DMS153 (cell line): Measurements from ENCODE around the gene MEI1.
"Not testable (repeated sequence)": the region's sequence is repeated elsewhere in the genome, so short reads cannot be mapped to it uniquely, and the experiment has no call there.

ENCODE experiments used
- DNase-seq: peaks from one replicate; lab custom pipeline; 2025; lab: John Stamatoyannopoulos, UW

The MEI1 gene

GRCh38 chr22:41681616-41682015 lies 17.7 kb upstream of the MEI1 start:
- no peak for DNase-seq

DNA sequence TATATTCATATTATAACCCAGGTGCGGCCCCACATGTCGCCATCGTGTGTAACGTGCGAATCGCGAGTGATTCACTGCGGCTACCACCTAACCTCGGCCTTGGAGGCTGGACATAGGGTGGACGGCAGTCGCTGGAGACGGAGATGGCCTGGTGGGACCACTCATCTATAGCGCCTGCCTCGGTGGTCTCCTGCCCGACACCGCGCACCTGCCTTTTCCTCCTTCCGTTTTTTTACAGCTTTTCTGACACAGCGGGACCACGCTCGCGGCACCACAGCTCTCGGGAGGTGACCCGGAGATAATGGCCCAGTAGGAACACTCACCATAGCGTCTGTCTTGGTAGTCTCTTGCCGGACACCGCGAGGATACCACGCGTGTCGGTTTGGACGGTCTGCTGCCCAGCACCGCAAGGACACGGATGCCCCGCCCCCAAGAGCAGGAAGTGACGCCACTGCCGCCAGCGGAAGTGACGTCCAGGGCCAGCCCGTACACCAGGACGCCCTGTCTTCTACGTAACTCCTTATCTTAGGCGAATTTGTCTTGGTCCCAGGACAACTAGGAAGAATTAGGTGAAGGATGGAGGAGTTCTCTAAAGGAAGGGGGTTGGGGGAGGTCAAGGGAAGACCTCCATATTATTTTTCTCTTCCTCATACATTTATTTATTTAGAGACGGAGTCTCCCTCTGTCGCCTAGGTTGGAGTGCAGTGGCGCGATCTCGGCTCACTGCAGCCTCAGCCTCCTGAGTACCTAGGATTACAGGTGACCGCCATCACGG lies 17.1 kb upstream of the MEI1 start:
- peak; percentile 50 for DNase-seq

DNA sequence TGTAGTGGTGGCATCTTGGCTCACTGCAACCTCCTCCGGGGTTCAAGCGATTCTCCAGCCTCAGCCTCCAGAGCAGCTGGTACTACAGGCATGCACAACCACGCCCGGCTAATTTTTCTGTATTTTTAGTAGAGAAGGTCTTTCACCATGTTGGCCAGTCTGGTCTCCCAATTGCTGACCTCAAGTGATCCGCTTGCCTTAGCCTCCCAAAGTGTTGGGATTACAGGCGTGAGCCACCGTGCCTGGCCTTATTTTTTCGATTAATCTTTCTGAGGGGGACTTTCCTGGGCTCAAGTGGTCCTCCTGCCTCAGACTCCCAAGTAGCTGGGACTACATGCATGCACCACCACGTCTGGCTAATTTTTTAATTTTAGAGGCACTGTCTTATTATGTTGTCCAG lies 16.3 kb upstream of the MEI1 start:
- DNase-seq: no peak

DNA sequence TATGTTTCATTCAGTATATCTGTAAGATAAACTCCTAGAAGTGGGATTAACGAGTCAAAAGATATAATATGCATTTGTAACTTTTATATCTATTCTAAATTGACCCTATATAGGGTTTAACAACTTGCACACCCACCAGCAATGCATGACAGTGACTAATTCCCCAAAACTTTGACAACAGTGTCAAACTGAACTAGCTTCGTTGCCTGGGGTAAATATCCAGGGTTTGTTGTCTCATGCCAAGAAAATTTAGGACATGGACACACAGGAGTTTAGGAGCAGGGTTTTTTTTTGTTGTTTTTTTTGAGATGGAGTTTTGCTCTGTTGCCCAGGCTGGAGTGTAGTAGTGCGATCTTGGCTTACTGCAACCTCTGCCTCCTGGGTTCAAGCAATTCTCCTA lies 15.7 kb upstream of the MEI1 start:
- DNase-seq: no peak

GRCh38 chr22:41684194-41684593 lies 15.1 kb upstream of the MEI1 start:
- DNase-seq: no peak

GRCh38 chr22:41686890-41687289 lies 12.4 kb upstream of the MEI1 start:
- DNase-seq: not testable (repeated sequence)

DNA sequence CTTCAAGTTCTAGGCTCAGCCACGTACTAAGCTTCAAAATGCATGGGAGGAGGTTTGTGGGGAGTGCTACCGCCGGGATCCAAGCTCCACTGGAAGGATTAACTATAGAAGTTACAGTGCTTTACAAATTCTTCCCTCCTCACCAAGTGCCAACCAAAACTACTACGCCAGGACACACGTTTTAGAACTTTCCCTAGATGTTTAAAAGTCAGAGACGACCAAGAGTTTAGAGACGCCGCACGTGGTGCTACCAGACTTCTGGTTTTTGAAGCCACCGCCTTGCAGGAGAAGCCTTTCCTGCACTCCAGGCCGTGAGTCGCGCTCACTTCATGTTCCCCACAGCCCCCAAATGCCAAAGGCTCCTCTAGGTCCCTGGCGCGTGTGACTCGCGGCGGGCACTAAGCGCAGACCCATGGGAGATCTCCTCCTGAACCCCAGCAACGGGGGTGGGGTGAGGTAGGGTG lies 11.4 kb upstream of the MEI1 start:
- DNase-seq: no peak

DNA sequence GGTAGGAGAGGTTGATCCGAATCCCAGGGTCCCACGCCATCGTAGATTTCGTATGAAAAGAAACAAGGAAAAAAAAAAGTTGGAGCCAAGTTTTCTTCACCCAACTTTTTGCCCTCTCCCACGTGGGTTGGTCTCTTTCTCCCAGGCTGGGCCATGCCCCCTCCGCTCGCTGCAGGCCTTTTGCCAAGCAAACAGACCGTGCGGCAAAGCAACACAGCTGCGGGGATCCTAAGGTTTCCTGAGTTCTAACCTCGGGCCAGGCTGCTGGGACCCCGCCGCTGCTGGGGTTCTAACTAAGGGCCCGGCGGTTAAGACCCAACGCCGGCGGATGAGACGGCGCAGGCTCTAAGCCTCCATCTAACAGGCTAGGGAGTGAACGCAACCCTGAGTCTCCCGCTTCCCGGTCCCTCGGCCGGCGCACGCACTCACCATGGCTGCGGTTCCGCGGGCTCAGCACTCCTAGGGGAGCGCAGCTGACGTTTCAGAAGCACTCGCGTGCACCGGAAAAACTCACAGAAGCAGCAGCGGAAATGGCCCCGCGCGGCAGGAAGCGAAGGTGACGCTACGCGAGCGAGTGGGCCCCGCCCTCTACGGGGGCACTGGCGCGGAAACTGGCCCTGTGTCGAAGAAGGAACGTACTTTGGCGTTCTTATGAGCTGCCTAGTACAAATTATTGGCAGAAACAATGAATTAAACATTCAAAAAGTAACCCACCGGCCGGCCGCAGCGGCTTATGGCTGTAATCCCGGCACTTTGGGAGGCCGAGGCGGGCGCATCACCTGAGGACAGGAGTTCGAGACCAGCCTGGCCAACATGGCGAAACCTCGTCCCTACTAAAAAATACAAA lies 10.7 kb upstream of the MEI1 start, which contains the start of gene SNU13:
SNU13 (minus strand) TSS at position 503 of the 847 bp plus-strand sequence; CDS start at position 432, 71 bp downstream.
- DNase-seq: peak; percentile 81

GRCh38 chr22:41690476-41690875 lies 8.8 kb upstream of the MEI1 start:
- DNase-seq: no peak

- no peak for DNase-seq
Observed at GRCh38 chr22:41695211-41695610, 4.1 kb upstream of the MEI1 start.

DNA sequence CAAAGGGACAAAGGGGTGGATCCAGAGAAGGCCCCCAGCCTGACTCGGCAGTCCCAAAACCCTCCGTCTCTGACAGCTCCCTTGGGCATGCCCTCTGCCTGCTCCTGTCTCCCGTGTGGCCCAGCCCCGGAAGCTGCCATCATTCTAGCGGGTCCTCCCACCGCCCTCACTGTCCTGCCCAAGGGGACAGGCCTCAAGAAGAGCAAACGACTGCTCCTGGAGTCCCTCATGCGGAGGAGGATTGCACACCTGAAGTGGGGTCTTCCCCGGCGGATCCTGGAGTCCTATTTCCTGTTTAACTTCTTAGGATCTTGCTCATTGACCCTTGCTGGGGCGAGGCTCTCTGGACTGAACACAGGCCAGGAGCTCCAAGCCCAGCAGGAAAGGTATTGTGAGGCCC lies 2.6 kb upstream of the MEI1 start:
- no peak for DNase-seq

DNA sequence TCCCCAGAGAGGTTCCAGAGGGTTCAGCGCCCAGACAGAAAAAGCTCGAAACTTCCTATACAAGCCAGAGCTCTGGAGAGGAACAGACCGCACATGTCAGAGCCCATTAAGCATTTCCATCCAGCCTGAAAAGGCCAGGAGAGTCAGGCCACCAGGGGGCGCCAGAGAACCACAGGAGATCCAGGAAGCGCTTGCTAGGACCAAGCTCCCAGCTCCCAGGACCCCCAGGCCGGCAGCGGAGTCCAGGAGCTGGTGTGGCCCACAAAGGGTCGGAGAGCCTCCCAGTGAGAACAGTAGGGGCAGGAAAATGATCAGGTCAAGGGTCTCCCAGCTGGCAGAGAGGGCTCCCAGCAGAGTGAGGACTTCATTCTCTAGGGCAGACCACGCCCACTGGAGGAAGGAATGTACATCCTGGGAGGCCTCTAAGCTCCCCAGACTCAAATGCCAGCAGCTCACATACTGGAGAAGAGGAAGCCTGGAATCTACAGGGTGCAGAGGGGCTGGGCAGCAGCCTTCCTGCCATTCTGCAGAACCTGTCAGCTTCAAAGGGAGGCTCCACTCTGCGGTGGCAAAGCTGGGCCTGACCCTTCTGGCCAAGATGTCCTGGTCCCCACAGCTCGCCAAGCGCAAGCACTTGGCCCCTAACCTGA lies 2.1 kb upstream of the MEI1 start:
- DNase-seq: peak; percentile 80

DNA sequence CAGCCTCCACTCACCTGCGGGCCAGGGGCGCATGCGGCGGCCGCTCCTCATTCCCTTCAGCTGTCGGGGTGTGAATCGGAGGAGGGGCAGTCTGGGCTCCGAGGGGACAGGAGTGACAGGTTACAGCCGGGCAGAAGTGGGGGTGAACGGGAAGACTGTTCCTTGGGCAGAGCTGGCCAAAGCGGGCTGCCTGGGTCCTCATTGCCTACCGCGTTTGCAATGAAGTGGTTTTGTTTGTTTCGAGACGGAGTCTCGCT lies 733 bp downstream of the MEI1 start:
- no peak for DNase-seq

DNA sequence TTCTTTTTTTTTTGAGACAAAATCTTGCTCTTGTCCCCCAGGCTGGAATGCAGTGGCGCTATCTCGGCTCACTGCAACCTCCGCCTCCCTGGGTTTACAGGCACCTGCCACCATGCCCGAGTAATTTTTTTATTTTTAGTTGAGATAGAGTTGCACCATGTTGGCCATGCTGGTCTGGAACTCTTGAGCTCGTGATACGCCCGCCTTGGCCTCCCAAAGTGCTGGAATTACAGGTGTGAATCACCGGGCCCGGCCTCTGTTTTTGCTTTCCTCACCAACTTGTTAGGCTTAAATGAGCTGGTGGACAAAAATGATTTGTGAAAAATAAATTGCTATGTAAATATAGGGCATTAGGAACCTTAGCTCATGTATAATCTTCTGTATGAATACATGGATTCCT lies 3.5 kb downstream of the MEI1 start:
- no peak for DNase-seq

GRCh38 chr22:41709341-41709740 lies 10.0 kb downstream of the MEI1 start:
- DNase-seq: no peak

GRCh38 chr22:41713004-41713403 lies 13.7 kb downstream of the MEI1 start:
- DNase-seq: no peak

GRCh38 chr22:41722496-41722895 lies 23.2 kb downstream of the MEI1 start:
- no peak for DNase-seq

DNA sequence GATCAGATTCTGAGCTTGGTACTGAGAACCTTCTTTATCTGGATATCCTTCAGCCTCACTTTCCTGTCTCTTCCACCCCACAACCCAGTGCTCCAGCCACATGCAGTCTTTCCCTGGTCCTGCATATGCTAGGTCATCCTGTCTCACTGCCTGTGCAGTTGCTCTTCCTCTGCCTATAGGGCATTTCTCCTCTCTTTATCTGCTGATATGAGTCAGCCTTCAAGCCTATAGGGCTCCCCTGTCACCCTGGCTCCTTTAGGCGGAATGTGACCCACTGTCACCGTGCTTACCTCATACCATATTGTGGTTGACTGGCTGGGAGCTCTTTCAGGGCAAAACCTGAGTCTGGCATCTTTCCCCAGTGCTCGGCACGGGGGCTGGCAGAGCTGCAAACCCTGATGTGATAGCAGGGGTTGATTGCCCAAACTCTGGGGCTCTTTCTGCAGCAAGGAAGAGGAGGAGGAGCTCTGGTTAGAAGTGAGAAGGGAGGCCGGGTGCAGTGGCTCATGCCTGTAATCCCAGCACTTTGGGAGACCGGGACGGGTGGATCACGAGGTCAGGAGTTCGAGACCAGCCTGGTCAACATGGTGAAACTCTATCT lies 26.3 kb downstream of the MEI1 start:
- DNase-seq: no peak

- no peak for DNase-seq
Observed at GRCh38 chr22:41731609-41732008, 32.3 kb downstream of the MEI1 start.

DNA sequence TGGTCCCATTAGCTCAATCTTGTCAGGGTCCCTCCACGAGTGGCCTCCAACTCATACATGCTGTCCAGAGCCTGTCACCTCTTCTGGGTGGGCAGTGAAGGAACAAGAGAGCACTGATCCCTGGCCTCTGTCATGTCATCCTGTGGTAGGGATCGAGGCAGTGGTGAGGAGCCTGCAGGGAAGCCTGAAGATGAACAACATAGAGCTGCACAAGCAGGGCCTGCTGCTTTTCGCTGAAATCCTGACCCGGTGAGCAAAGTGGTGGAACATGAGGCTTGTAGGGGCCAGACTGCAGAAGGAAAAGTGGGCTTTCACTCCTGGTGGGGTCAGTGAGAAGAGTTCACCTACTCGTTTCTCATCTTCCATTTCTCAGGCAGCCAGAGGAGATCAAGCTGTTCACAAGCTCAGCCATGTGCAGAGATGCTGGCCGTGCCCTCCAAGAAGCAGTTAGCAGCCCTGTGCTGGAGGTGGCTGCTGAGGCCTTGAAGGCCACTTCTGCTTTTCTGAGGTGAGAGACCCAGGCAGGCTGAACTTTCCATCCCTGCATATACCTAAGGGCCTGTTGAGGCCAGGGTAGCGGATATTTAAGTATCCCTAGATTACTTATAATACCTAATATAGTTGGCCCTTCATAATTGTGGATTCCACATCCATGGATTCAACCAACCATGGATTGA lies 32.9 kb downstream of the MEI1 start:
- DNase-seq: no peak

DNA sequence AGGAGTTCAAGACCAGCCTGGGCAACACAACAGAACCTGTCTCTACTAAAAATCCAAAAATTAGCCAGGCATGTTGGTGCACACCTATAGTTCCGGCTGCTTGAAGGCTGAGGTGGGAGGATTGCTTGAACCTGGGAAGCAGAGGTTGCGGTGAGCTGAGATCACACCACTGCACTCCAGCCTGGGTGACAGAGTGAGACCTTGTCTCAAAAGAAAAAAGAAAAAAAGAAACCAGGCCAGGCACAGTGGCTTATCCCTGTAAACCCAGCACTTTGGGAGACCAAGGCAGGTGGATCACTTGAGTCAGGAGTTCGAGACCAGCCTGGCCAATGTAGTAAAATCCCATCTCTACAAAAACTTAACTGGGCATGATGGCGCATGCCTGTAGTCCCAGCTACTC lies 33.9 kb downstream of the MEI1 start:
- not testable (repeated sequence) for DNase-seq

DNA sequence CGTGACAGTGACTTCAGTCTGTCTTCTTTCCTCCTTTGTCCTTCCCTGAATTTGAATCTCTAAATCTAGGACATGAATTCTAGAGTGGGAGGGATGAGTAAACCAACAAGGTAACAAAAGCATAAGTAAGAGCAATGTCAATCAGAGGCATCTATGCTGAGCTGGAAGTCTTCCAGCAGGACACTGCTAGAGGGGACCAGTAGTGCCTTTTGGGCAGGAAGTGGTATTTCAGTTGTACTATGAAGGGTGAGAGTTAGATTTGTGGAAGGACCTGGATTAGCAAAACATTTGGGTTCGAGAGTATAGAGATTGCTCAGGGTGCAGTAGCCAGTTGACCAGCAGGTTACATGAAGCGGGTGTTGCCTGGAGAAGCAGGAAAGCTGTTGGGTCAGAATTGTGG lies 40.3 kb downstream of the MEI1 start:
- no peak for DNase-seq
